Midbrain (tissue), 1 donor: ENCODE measurements around the gene RPS6KA2.
"Not testable (repeated sequence)": the region's sequence is repeated elsewhere in the genome, so short reads cannot be mapped to it uniquely, and the experiment has no call there.

ENCODE experiments used
- DNase-seq: peaks from one replicate; lab custom pipeline; 2025; lab: John Stamatoyannopoulos, UW

The RPS6KA2 gene

GRCh38 chr6:166635013-166635970 is 8.2 kb upstream of the RPS6KA2 start:
- no peak for DNase-seq

- DNase-seq: not testable (repeated sequence)
Measured at GRCh38 chr6:166634581-166634980, 7.5 kb upstream of the RPS6KA2 start.

- no peak for DNase-seq
Measured at GRCh38 chr6:166633732-166634535, 6.9 kb upstream of the RPS6KA2 start.

GRCh38 chr6:166632731-166633130 is 5.7 kb upstream of the RPS6KA2 start:
- no peak for DNase-seq

- DNase-seq: no peak
Measured at GRCh38 chr6:166630462-166630861, 3.4 kb upstream of the RPS6KA2 start.

- DNase-seq: no peak
Measured at GRCh38 chr6:166629628-166630027, 2.6 kb upstream of the RPS6KA2 start.

GRCh38 chr6:166627875-166628801 is 1.1 kb upstream of the RPS6KA2 start:
- DNase-seq: no peak

GRCh38 chr6:166626177-166627032 is 646 bp downstream of the RPS6KA2 start:
- no peak for DNase-seq

GRCh38 chr6:166625356-166625755 is 1.7 kb downstream of the RPS6KA2 start:
- no peak for DNase-seq

GRCh38 chr6:166624275-166624674 is 2.8 kb downstream of the RPS6KA2 start:
- DNase-seq: no peak

GRCh38 chr6:166623318-166623717 is 3.7 kb downstream of the RPS6KA2 start:
- no peak for DNase-seq

GRCh38 chr6:166621114-166621540 is 5.9 kb downstream of the RPS6KA2 start:
- no peak for DNase-seq

GRCh38 chr6:166620478-166621113 is 6.5 kb downstream of the RPS6KA2 start:
- DNase-seq: no peak

GRCh38 chr6:166619912-166620311 is 7.1 kb downstream of the RPS6KA2 start:
- DNase-seq: no peak

- DNase-seq: no peak
Measured at GRCh38 chr6:166618866-166619761, 7.9 kb downstream of the RPS6KA2 start.

GRCh38 chr6:166618251-166618650 is 8.8 kb downstream of the RPS6KA2 start:
- DNase-seq: no peak

- no peak for DNase-seq
Measured at GRCh38 chr6:166617359-166617758, 9.7 kb downstream of the RPS6KA2 start.

GRCh38 chr6:166616261-166617238 is 10.5 kb downstream of the RPS6KA2 start:
- DNase-seq: no peak
